Measurements from ENCODE around the gene ITFG1. TPM values are rescaled to one million over a fixed set of nuclear protein-coding genes. Genes with fewer than 3 reads are reported as not detected.
"Not testable (repeated sequence)": the region's sequence is repeated elsewhere in the genome, so short reads cannot be mapped to it uniquely, and the experiment has no call there.

Gene ITFG1
- total RNA-seq, 2 donors from 2014 or later, result 50.2 to 53.2 TPM

GRCh38 chr16:47366228-47366627 is 94.6 kb downstream of the ITFG1 start:
- intact Hi-C loops (cut with DNase I), result no loop called here
- ATAC-seq, result no peak
- DNase-seq, result no peak

- ATAC-seq, result no peak
- DNase-seq, result no peak
- intact Hi-C loops (cut with DNase I), result no loop called here
These were observed 97.1 kb downstream of the ITFG1 start for GRCh38 chr16:47363761-47364160.

- intact Hi-C loops (cut with DNase I), result no loop called here
- ATAC-seq, result no peak
- no peak for DNase-seq
These were observed 101.4 kb downstream of the ITFG1 start for GRCh38 chr16:47359478-47359877.

GRCh38 chr16:47358816-47359215 is 102.0 kb downstream of the ITFG1 start:
- intact Hi-C loops (cut with DNase I), result no loop called here
- DNase-seq (no peak), ATAC-seq (peak in 1 of 2 donors; percentile 58)

GRCh38 chr16:47349029-47349428 is 111.8 kb downstream of the ITFG1 start:
- DNase-seq; intact Hi-C loops (cut with DNase I); ATAC-seq: not testable (repeated sequence)

GRCh38 chr16:47347021-47347696 is 113.7 kb downstream of the ITFG1 start:
- DNase-seq; ATAC-seq; intact Hi-C loops (cut with DNase I): not testable (repeated sequence)

GRCh38 chr16:47342055-47342454 is 118.8 kb downstream of the ITFG1 start:
- intact Hi-C loops (cut with DNase I), result no loop called here
- ATAC-seq, result no peak
- DNase-seq, result no peak

GRCh38 chr16:47330562-47330961 is 130.3 kb downstream of the ITFG1 start:
- intact Hi-C loops (cut with DNase I); ATAC-seq; DNase-seq: not testable (repeated sequence)

- DNase-seq; ATAC-seq; intact Hi-C loops (cut with DNase I): not testable (repeated sequence)
These were observed 136.6 kb downstream of the ITFG1 start for GRCh38 chr16:47324309-47324708.

- intact Hi-C loops (cut with DNase I), result no loop called here
- DNase-seq, result no peak
- ATAC-seq, result no peak
These were observed 137.6 kb downstream of the ITFG1 start for GRCh38 chr16:47323241-47323640.

GRCh38 chr16:47320546-47321310 is 140.1 kb downstream of the ITFG1 start:
- no peak for DNase-seq
- intact Hi-C loops (cut with DNase I), result no loop called here
- ATAC-seq, result no peak

GRCh38 chr16:47317465-47318240 is 143.2 kb downstream of the ITFG1 start:
- intact Hi-C loops (cut with DNase I), result no loop called here
- ATAC-seq (no peak), DNase-seq (no peak)

GRCh38 chr16:47316442-47317015 is 144.3 kb downstream of the ITFG1 start:
- DNase-seq, result no peak
- intact Hi-C loops (cut with DNase I), result no loop called here
- ATAC-seq, result no peak

- ATAC-seq, result no peak
- no peak for DNase-seq
- intact Hi-C loops (cut with DNase I), result no loop called here
These were observed 148.9 kb downstream of the ITFG1 start for GRCh38 chr16:47311738-47312505.

GRCh38 chr16:47310792-47311211 is 150.1 kb downstream of the ITFG1 start:
- ATAC-seq, result no peak
- intact Hi-C loops (cut with DNase I), result no loop called here
- DNase-seq, result no peak

- intact Hi-C loops (cut with DNase I), result no loop called here
- ATAC-seq (no peak), DNase-seq (no peak)
These were observed 151.1 kb downstream of the ITFG1 start for GRCh38 chr16:47309581-47310312.

- intact Hi-C loops (cut with DNase I), result no loop called here
- DNase-seq (no peak), ATAC-seq (peak; percentile 48 to 63)
These were observed 152.3 kb downstream of the ITFG1 start for GRCh38 chr16:47308601-47309000.

- ATAC-seq (no peak), DNase-seq (no peak)
- intact Hi-C loops (cut with DNase I), result no loop called here
These were observed 156.3 kb downstream of the ITFG1 start for GRCh38 chr16:47304563-47304962.
